Measurements from ENCODE around the gene HOXB2.

HOXB2 gene

GRCh38 chr17:48578616-48579470 is 33.9 kb upstream of the HOXB2 start:
- DNase-seq = no peak

- no peak for DNase-seq
These were observed 33.2 kb upstream of the HOXB2 start, which contains the start of gene HOXB4 for GRCh38 chr17:48577946-48578615. TSS of gene HOXB4 (minus strand) at chr17:48578350. CDS start at chr17:48578319, 31 bp downstream.

GRCh38 chr17:48577330-48577945 is 32.5 kb upstream of the HOXB2 start:
- no peak for DNase-seq

GRCh38 chr17:48576479-48577309 is 31.8 kb upstream of the HOXB2 start:
- DNase-seq = no peak

GRCh38 chr17:48575673-48576478 is 31.0 kb upstream of the HOXB2 start:
- DNase-seq = no peak

GRCh38 chr17:48575066-48575582 is 30.2 kb upstream of the HOXB2 start:
- DNase-seq = peak; percentile 47 to 55

GRCh38 chr17:48574505-48575065 is 29.7 kb upstream of the HOXB2 start:
- DNase-seq = no peak

- DNase-seq = no peak
These were observed 27.0 kb upstream of the HOXB2 start for GRCh38 chr17:48571826-48572417.

- DNase-seq = no peak
These were observed 26.3 kb upstream of the HOXB2 start for GRCh38 chr17:48571024-48571818.

- no peak for DNase-seq
These were observed 25.6 kb upstream of the HOXB2 start for GRCh38 chr17:48570325-48571023.

GRCh38 chr17:48569674-48570324 is 24.9 kb upstream of the HOXB2 start:
- no peak for DNase-seq

- no peak for DNase-seq
These were observed 24.3 kb upstream of the HOXB2 start for GRCh38 chr17:48569240-48569582.

GRCh38 chr17:48568499-48569239 is 23.8 kb upstream of the HOXB2 start:
- no peak for DNase-seq

GRCh38 chr17:48567646-48568354 is 22.9 kb upstream of the HOXB2 start:
- DNase-seq = no peak

- no peak for DNase-seq
These were observed 22.3 kb upstream of the HOXB2 start for GRCh38 chr17:48567209-48567608.

- no peak for DNase-seq
These were observed 21.8 kb upstream of the HOXB2 start for GRCh38 chr17:48566717-48567116.

GRCh38 chr17:48565925-48566710 is 21.2 kb upstream of the HOXB2 start:
- no peak for DNase-seq
